H9 (cell line): ENCODE results near the gene ADGRD1. TPM values are rescaled to one million over a fixed set of nuclear protein-coding genes. Genes with fewer than 3 reads are reported as not detected.

Experiments
- DNase-seq: peaks from one replicate; pipeline ENCODE4 v3.0.0-alpha.2; 2017
- H2AFZ ChIP-seq: one replicate; pipeline ENCODE4 v1.6.1; 2013; ENCODE audit warnings: mild to moderate bottlenecking, low read length, control low read depth, moderate library complexity
- H2AK5ac ChIP-seq: 2 replicates; pipeline ENCODE4 v1.6.1; 2013; ENCODE audit warnings: low read length, control low read depth, mixed read lengths; ENCODE audit not compliant: insufficient read length
- H2BK120ac ChIP-seq: one replicate; pipeline ENCODE4 v1.6.1; 2013; ENCODE audit warnings: low read depth, mild to moderate bottlenecking, low read length, control low read depth, inconsistent platforms; ENCODE audit not compliant: poor library complexity, severe bottlenecking
- H2BK12ac ChIP-seq: 2 replicates; pipeline ENCODE4 v1.6.1; 2013; ENCODE audit warnings: low read length, control low read depth, mixed read lengths, low read depth; ENCODE audit not compliant: insufficient read length
- H2BK15ac ChIP-seq: 2 replicates; pipeline ENCODE4 v1.6.1; 2013; ENCODE audit warnings: low read depth, low read length, control low read depth
- H2BK20ac ChIP-seq: one replicate; pipeline ENCODE4 v1.6.1; 2013; ENCODE audit warnings: low read depth, mild to moderate bottlenecking, low read length, control low read depth, inconsistent platforms; ENCODE audit not compliant: poor library complexity, severe bottlenecking
- H2BK5ac ChIP-seq: 2 replicates; pipeline ENCODE4 v1.6.1; 2013; ENCODE audit warnings: low read length, control low read depth, mixed read lengths; ENCODE audit not compliant: insufficient read length
- H3K14ac ChIP-seq: 2 replicates; pipeline ENCODE4 v1.6.1; 2013; ENCODE audit warnings: low read length, control low read depth; ENCODE audit not compliant: insufficient read depth
- H3K18ac ChIP-seq: 2 replicates; pipeline ENCODE4 v1.6.1; 2013; ENCODE audit warnings: low read depth, mild to moderate bottlenecking, mixed read lengths, low read length, control low read depth; ENCODE audit not compliant: insufficient read length
- H3K23ac ChIP-seq: 2 replicates; pipeline ENCODE4 v1.6.1; 2013; ENCODE audit warnings: low read length, control low read depth, mixed read lengths, low read depth; ENCODE audit not compliant: insufficient read length
- H3K23me2 ChIP-seq: 2 replicates; pipeline ENCODE4 v1.6.1; 2013; ENCODE audit warnings: low read depth, mild to moderate bottlenecking, mixed read lengths, low read length, control low read depth; ENCODE audit not compliant: insufficient read length, poor library complexity, severe bottlenecking
- H3K27ac ChIP-seq: 2 replicates; pipeline ENCODE4 v1.5.1; 2013; ENCODE audit warnings: low read length, control low read depth, mixed read lengths, low read depth; ENCODE audit not compliant: insufficient read length
- H3K27me3 ChIP-seq: 2 replicates; pipeline ENCODE4 v1.6.1; 2013; ENCODE audit warnings: low read length, control low read depth, inconsistent platforms; ENCODE audit not compliant: insufficient read depth
- H3K4ac ChIP-seq: 2 replicates; pipeline ENCODE4 v1.6.1; 2013; ENCODE audit warnings: low read depth, mild to moderate bottlenecking, control low read depth, inconsistent platforms, low read length, moderate library complexity
- H3K4me1 ChIP-seq: 2 replicates; pipeline ENCODE4 v1.6.1; 2013; ENCODE audit warnings: low read length, control low read depth, inconsistent platforms; ENCODE audit not compliant: insufficient read depth
- H3K4me2 ChIP-seq: 2 replicates; pipeline ENCODE4 v1.6.1; 2013; ENCODE audit warnings: low read length, control low read depth, mixed read lengths; ENCODE audit not compliant: insufficient read length, insufficient read depth
- H3K56ac ChIP-seq: 2 replicates; pipeline ENCODE4 v1.6.1; 2013; ENCODE audit warnings: low read depth, mild to moderate bottlenecking, mixed read lengths, low read length, control low read depth; ENCODE audit not compliant: insufficient read length
- H3K79me1 ChIP-seq: 2 replicates; pipeline ENCODE4 v1.6.1; 2013; ENCODE audit warnings: low read depth, mild to moderate bottlenecking, moderate library complexity, low read length, control low read depth, inconsistent platforms; ENCODE audit not compliant: insufficient read depth, poor library complexity, severe bottlenecking
- H3K79me2 ChIP-seq: 2 replicates; pipeline ENCODE4 v1.6.1; 2013; ENCODE audit warnings: low read length, control low read depth, inconsistent platforms; ENCODE audit not compliant: insufficient read depth
- H3K9ac ChIP-seq: 2 replicates; pipeline ENCODE4 v1.6.1; 2013; ENCODE audit warnings: low read length, control low read depth, mixed read lengths; ENCODE audit not compliant: insufficient read length; ENCODE audit errors: extremely low read depth
- H3K9me3 ChIP-seq: one replicate; pipeline ENCODE4 v1.6.1; 2013; ENCODE audit warnings: low read depth, low read length, inconsistent platforms; ENCODE audit not compliant: control insufficient read depth
- H3T11ph ChIP-seq: one replicate; pipeline ENCODE4 v1.6.1; 2013; ENCODE audit warnings: mild to moderate bottlenecking, low read length, control low read depth, inconsistent platforms
- H4K20me1 ChIP-seq: one replicate; pipeline ENCODE4 v1.6.1; 2013; ENCODE audit not compliant: control insufficient read depth, insufficient read length, insufficient read depth
- H4K5ac ChIP-seq: 2 replicates; pipeline ENCODE4 v1.6.1; 2013; ENCODE audit warnings: low read depth, mild to moderate bottlenecking, mixed read lengths, low read length, control low read depth; ENCODE audit not compliant: insufficient read length
- H4K8ac ChIP-seq: replicated peaks from 2 replicates; pipeline ENCODE4 v1.6.1; 2013; ENCODE audit warnings: low read length, control low read depth, mixed read lengths, low read depth; ENCODE audit not compliant: insufficient read length
- H4K91ac ChIP-seq: 2 replicates; pipeline ENCODE4 v1.6.1; 2013; ENCODE audit warnings: low read depth, mild to moderate bottlenecking, moderate library complexity, mixed read lengths, low read length, control low read depth; ENCODE audit not compliant: insufficient read length
- H3K27ac Mint-ChIP-seq, 3 experiments: 2 replicates in 2 of 3; 3 replicates in 1 of 3; pipeline ENCODE4 v1.8.0; 2020 to 2021; ENCODE audit warnings: mixed read lengths in 3 of 3, mild to moderate bottlenecking in 1 of 3, moderate library complexity in 1 of 3
- H3K27me3 Mint-ChIP-seq: 2 replicates; pipeline ENCODE4 v1.8.0; 2021; ENCODE audit warnings: low read depth, mild to moderate bottlenecking, moderate library complexity, mixed read lengths
- H3K36me3 Mint-ChIP-seq, 3 experiments: 2 replicates in 2 of 3; 3 replicates in 1 of 3; pipeline ENCODE4 v1.8.0; 2020 to 2021; ENCODE audit warnings: low read depth in 3 of 3, mixed read lengths in 3 of 3; ENCODE audit not compliant: insufficient read depth in 1 of 3
- H3K4me1 Mint-ChIP-seq, 2 experiments: 2 replicates each; pipeline ENCODE4 v1.8.0; 2020; ENCODE audit warnings: mixed read lengths in 2 of 2
- H3K4me3 Mint-ChIP-seq, 2 experiments: 2 replicates in 1 of 2; 3 replicates in 1 of 2; pipeline ENCODE4 v1.8.0; 2020 to 2021; ENCODE audit warnings: mild to moderate bottlenecking in 2 of 2, mixed read lengths in 2 of 2, moderate library complexity in 1 of 2
- H3K9me3 Mint-ChIP-seq, 2 experiments: 2 replicates in 1 of 2; 3 replicates in 1 of 2; pipeline ENCODE4 v1.8.0; 2020; ENCODE audit warnings: mild to moderate bottlenecking in 2 of 2, mixed read lengths in 2 of 2, moderate library complexity in 1 of 2
- CTCF ChIP-seq: fragments of 200-600 bp; sonication (generic); conservative IDR thresholded peaks from 3 replicates; pipeline ENCODE4 v1.8.0; 2021; ENCODE audit warnings: antibody characterized with exemption, mild to moderate bottlenecking
- WGBS: extraction: QIAGEN DNeasy Blood & Tissue Kit; methylation state at CpG from one replicate; pipeline ENCODE4 v1.1.7; 2013; ENCODE audit warnings: missing lambda C conversion rate, low lambda C conversion rate, mixed read lengths; ENCODE audit not compliant: insufficient read length; ENCODE audit errors: extremely low coverage; 5-methylcytosine and 5-hydroxymethylcytosine counted together
- total RNA-seq: library from RNA; stranded (reverse); gene quantifications from 2 replicates; pipeline ENCODE4 v1.2.1, GENCODE V29; 2021

ADGRD1 gene
- total RNA-seq, 1 experiment from 2014 or later, result 0.52 TPM

DNA sequence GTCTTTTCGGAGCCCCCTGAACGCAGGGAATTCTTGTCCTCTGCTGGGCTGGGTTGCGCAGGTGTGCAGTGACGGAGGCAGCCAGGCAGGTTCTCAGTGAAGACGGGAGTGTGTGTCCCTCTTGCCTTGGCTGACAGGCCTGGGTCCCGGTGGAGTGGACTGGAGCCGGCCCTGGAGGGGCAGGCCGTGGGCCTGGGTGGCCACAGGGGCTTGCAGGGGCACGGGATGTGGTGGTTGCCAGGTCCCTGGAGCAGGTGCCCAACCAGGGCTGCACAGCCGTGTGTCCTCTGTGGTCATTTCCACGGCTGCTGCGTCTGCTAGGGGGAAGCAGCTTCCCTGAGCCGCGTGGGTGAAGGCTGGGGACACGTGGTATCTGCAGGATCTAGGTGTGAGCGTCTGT, 79.8 kb downstream of the ADGRD1 start:
- Histone ChIP-seq H3K4ac (no peak overlapping the region), H2BK5ac (no peak overlapping the region), H3K27me3 (no peaks in the 10 kb centered on the region; the same call in 1 of the 2 replicates), H2BK120ac (no peak overlapping the region), H3T11ph (no peak overlapping the region), H3K79me2 (no peaks in the 10 kb centered on the region), H3K27ac (no peak overlapping the region), H2BK15ac (no peak overlapping the region), H4K8ac (no peak overlapping the region), H4K5ac (no peak overlapping the region), H3K23me2 (no peaks in the 10 kb centered on the region), H3K9ac (no peak overlapping the region), H2BK20ac (no peak overlapping the region), H3K23ac (no peak overlapping the region), H3K9me3 (no peaks in the 10 kb centered on the region), H2AK5ac (no peak overlapping the region), H3K4me2 (no peak overlapping the region), H2BK12ac (no peak overlapping the region), H3K14ac (no peak overlapping the region), H3K4me1 (no peaks in the 10 kb centered on the region), H3K18ac (no peak overlapping the region), H3K56ac (no peak overlapping the region), H4K91ac (no peak overlapping the region), H2AFZ (no peak overlapping the region), H3K79me1 (no peaks in the 10 kb centered on the region), H4K20me1 (no peaks in the 10 kb centered on the region)
- H3K4me1 Mint-ChIP-seq, result no peaks in the 10 kb centered on the region
- peaks cover 6 to 20% (median 16%) of the 10 kb centered on the region in 3 experiments for H3K36me3 Mint-ChIP-seq
- H3K9me3 Mint-ChIP-seq, result peaks cover 17 to 19% of the 10 kb centered on the region in 2 experiments
- no peak overlapping the region for H3K4me3 Mint-ChIP-seq
- no CpG with 5 or more reads among the region's 16 CpGs for WGBS
- no peaks in the 10 kb centered on the region; the same call in 1 of the 2 replicates for H3K27me3 Mint-ChIP-seq
- DNase-seq, result no peak
- no peak for TF ChIP-seq CTCF
- no peak overlapping the region for H3K27ac Mint-ChIP-seq
